Panc1 (cell line): ENCODE measurements around the gene ZFP36L1. TPM values are rescaled to one million over a fixed set of nuclear protein-coding genes. Genes with fewer than 3 reads are reported as not detected.

Source experiments
- ATAC-seq: fragments of 200-7000 bp; cut with Tn5 transposase; 2 replicates; pipeline ENCODE4 v1.9.1; 2020; ENCODE audit warnings: mild to moderate bottlenecking, moderate library complexity
- BruUV-seq: library from RNA; stranded (reverse); fragments of 400-500 nt; replicated peaks from 2 replicates; lab custom pipeline; 2021; lab: Mats Ljungman, UMichigan
- CTCF ChIA-PET: fragments of 300-600 bp; sonication (Branson Sonifier 250); formaldehyde crosslinking; loops from one replicate; lab custom pipeline; 2022; ENCODE audit warnings: antibody characterized with exemption; lab: Charles Lee
- POLR2A ChIA-PET: fragments of 300-600 bp; sonication (Branson Sonifier 250); formaldehyde crosslinking; loops from one replicate; lab custom pipeline; 2022; ENCODE audit warnings: antibody characterized with exemption; lab: Charles Lee
- DNase-seq: peaks from one replicate; pipeline ENCODE4 v3.0.0-alpha.2; 2010; ENCODE audit warnings: low read depth, low spot score
- H3K27ac ChIP-seq: 2 replicates; pipeline ENCODE4 v1.5.1; 2011; ENCODE audit warnings: mild to moderate bottlenecking, low read length, inconsistent platforms
- H3K27me3 ChIP-seq: fragments of 200-500 bp; sonication (Bioruptor generic); 2 replicates; pipeline ENCODE4 v1.6.0; 2014; ENCODE audit warnings: low read length, inconsistent platforms; ENCODE audit not compliant: control insufficient read depth, insufficient read depth
- H3K36me3 ChIP-seq: fragments of 200-500 bp; sonication (Bioruptor generic); 2 replicates; pipeline ENCODE4 v1.5.1; 2014; ENCODE audit warnings: inconsistent platforms, mild to moderate bottlenecking, low read length, moderate library complexity; ENCODE audit not compliant: control insufficient read depth, insufficient read depth
- H3K4me1 ChIP-seq: 2 replicates; pipeline ENCODE4 v1.5.1; 2011; ENCODE audit warnings: inconsistent platforms, mild to moderate bottlenecking, low read length, moderate library complexity; ENCODE audit not compliant: control insufficient read depth, insufficient read depth
- H3K4me3 ChIP-seq, 2 experiments: 2 replicates each; pipeline ENCODE4 v1.5.1; 2011 to 2012; ENCODE audit warnings: low read depth in 2 of 2, low read length in 2 of 2, mild to moderate bottlenecking in 2 of 2, inconsistent platforms in 1 of 2, moderate library complexity in 1 of 2
- H3K9me3 ChIP-seq: fragments of 200-500 bp; sonication (Bioruptor generic); 2 replicates; pipeline ENCODE4 v1.5.1; 2014; ENCODE audit warnings: low read depth, mild to moderate bottlenecking, inconsistent platforms, low read length, moderate library complexity; ENCODE audit not compliant: control insufficient read depth, insufficient read depth
- POLR2AphosphoS5 ChIP-seq: IDR thresholded peaks from 2 replicates; pipeline ENCODE4 v1.6.1; 2012; ENCODE audit warnings: mild to moderate bottlenecking, low read depth, low read length, moderate library complexity
- SIN3A ChIP-seq: IDR thresholded peaks from 2 replicates; pipeline ENCODE4 v1.6.1; 2012; ENCODE audit warnings: low read depth, mild to moderate bottlenecking, low read length, moderate library complexity, borderline replicate concordance; ENCODE audit not compliant: insufficient read depth
- TCF7L2 ChIP-seq: IDR thresholded peaks from 2 replicates; pipeline ENCODE4 v1.6.1; 2011; ENCODE audit warnings: mild to moderate bottlenecking, low read depth, low read length, inconsistent platforms
- in situ Hi-C: cut with HindIII; loops from 2 replicates; pipeline ENCODE4 v1.10.0; 2016; ENCODE audit warnings: low sequenced_read_pairs, low pct_unique_long_range_greater_than_20kb
- intact Hi-C: fragments of 100-400 bp; cut with micrococcal nuclease; formaldehyde crosslinking; loops from one replicate; pipeline ENCODE4 v1.10.0; 2022; ENCODE audit not compliant: unreplicated experiment
- total RNA-seq: library from RNA; stranded (reverse); gene quantifications from one replicate; pipeline ENCODE4 v1.2.1, GENCODE V29; 2021; ENCODE audit not compliant: unreplicated experiment
- TF ChIP-seq, protein P1 (sequence below): fragments of 450-650 bp; IDR thresholded peaks from 2 replicates; pipeline ENCODE4 v1.5.1; 2017; ENCODE audit warnings: mild to moderate bottlenecking
- TF ChIP-seq, protein P2 (sequence below), 2 experiments: IDR thresholded peaks; 2 replicates each; pipeline ENCODE4 v1.6.1; 2011 to 2012; ENCODE audit warnings: low read depth in 2 of 2, control low read depth in 1 of 2, low read length in 1 of 2, mild to moderate bottlenecking in 1 of 2, moderate library complexity in 1 of 2; ENCODE audit not compliant: insufficient read depth in 1 of 2

The ZFP36L1 gene
- total RNA-seq, 1 experiment from 2014 or later, result 84.9 TPM

- peaks cover 7% of the 10 kb centered on the region; the same call in 1 of the 2 replicates for H3K36me3 ChIP-seq
- BruUV-seq, result no TSS peak
- 0 out of 2 replicates have a peak, but pooled peaks cover under 1% of the 10 kb centered on the region for H3K9me3 ChIP-seq
- H3K27ac ChIP-seq, result peak overlapping the region; percentile 98
- ChIA-PET POLR2A (no interaction called here), CTCF (no interaction called here)
- DNase-seq (no peak), ATAC-seq (no peak)
- no peaks in the 10 kb centered on the region for H3K27me3 ChIP-seq
- peaks cover 10% of the 10 kb centered on the region for H3K4me1 ChIP-seq
- in situ Hi-C loops, result no loop called here
- H3K4me3 ChIP-seq, result peak overlapping the region; percentile 84 to 95
- TF ChIP-seq, protein P1, sequence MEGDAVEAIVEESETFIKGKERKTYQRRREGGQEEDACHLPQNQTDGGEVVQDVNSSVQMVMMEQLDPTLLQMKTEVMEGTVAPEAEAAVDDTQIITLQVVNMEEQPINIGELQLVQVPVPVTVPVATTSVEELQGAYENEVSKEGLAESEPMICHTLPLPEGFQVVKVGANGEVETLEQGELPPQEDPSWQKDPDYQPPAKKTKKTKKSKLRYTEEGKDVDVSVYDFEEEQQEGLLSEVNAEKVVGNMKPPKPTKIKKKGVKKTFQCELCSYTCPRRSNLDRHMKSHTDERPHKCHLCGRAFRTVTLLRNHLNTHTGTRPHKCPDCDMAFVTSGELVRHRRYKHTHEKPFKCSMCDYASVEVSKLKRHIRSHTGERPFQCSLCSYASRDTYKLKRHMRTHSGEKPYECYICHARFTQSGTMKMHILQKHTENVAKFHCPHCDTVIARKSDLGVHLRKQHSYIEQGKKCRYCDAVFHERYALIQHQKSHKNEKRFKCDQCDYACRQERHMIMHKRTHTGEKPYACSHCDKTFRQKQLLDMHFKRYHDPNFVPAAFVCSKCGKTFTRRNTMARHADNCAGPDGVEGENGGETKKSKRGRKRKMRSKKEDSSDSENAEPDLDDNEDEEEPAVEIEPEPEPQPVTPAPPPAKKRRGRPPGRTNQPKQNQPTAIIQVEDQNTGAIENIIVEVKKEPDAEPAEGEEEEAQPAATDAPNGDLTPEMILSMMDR, result no peak
- TF ChIP-seq SIN3A (no peak), POLR2AphosphoS5 (no peak), TCF7L2 (no peak)
- TF ChIP-seq, protein P2, sequence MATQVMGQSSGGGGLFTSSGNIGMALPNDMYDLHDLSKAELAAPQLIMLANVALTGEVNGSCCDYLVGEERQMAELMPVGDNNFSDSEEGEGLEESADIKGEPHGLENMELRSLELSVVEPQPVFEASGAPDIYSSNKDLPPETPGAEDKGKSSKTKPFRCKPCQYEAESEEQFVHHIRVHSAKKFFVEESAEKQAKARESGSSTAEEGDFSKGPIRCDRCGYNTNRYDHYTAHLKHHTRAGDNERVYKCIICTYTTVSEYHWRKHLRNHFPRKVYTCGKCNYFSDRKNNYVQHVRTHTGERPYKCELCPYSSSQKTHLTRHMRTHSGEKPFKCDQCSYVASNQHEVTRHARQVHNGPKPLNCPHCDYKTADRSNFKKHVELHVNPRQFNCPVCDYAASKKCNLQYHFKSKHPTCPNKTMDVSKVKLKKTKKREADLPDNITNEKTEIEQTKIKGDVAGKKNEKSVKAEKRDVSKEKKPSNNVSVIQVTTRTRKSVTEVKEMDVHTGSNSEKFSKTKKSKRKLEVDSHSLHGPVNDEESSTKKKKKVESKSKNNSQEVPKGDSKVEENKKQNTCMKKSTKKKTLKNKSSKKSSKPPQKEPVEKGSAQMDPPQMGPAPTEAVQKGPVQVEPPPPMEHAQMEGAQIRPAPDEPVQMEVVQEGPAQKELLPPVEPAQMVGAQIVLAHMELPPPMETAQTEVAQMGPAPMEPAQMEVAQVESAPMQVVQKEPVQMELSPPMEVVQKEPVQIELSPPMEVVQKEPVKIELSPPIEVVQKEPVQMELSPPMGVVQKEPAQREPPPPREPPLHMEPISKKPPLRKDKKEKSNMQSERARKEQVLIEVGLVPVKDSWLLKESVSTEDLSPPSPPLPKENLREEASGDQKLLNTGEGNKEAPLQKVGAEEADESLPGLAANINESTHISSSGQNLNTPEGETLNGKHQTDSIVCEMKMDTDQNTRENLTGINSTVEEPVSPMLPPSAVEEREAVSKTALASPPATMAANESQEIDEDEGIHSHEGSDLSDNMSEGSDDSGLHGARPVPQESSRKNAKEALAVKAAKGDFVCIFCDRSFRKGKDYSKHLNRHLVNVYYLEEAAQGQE (IDR thresholded peaks at IDR 0.05; ENCODE audit: insufficient read depth in 1 of 2, low read depth in 2 of 2, low read length in 1 of 2), result no peak
- intact Hi-C loops, result no loop called here
These were observed 3.7 kb upstream of the ZFP36L1 start for GRCh38 chr14:68796418-68797101.

DNA sequence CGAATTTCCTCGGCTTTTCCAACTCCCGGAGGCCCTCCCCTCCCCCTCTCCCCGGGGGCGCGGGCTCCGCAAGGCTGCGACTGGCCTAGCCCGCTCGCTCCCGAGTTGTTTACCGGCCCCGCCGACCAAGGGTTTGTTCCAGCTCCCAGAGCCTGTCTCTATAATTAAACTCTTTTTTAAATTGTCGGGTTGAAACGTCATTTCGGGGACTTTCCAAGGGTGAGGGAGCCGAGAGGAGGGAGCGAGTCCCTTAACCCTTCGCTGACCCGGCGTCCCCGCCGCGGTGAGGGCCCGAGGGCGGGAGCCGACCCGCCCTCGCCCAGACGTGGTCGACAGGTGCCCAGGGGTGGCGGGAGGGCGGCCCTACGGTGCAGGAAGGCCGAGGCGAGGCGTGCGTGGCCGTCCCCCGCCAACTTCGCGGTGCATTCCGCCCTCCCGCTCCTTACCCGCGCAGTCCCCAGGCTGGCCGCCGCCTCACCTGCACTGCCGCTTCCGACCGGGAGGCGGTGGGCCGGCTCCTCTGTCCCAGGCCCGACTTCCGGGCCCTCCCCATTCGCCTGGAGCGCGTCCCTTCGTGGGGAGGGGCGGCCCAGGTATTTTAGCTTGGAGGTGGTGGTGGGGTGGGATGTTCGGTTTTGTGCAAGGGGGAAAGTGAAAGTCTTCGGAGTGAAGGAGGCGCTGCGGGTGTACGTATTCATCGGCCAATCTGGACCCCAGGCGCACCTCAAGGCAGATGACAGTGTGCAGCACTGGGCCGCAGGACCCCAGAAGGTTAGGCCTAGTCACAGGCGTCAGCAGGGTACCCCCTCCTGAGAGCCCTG, 2.9 kb upstream of the ZFP36L1 start:
- Histone ChIP-seq H3K9me3 (no peaks in the 10 kb centered on the region), H3K4me3 (peak overlapping the region; percentile 84 to 95), H3K27me3 (no peaks in the 10 kb centered on the region), H3K36me3 (peaks cover 13% of the 10 kb centered on the region; the same call in 1 of the 2 replicates), H3K4me1 (peaks cover 10% of the 10 kb centered on the region), H3K27ac (peak overlapping the region; percentile 98)
- DNase-seq, result no peak
- no TSS peak for BruUV-seq
- POLR2A ChIA-PET, result interaction anchor here (0.7 kb wide), 1 partner anchor 40 kb away, joined by 7 read pairs; no protein-coding TSS in a partner anchor
- TF ChIP-seq, protein P1, result peak; percentile 74
- TF ChIP-seq TCF7L2 (no peak), SIN3A (no peak)
- peak; percentile 82 for ATAC-seq
- CTCF ChIA-PET, result no interaction called here
- in situ Hi-C loops (no loop called here), intact Hi-C loops (no loop called here)
